Measurements from ENCODE around the gene KCNJ16. TPM values are rescaled to one million over a fixed set of nuclear protein-coding genes. Genes with fewer than 3 reads are reported as not detected.

KCNJ16 gene
- total and polyA plus RNA-seq, 4 donors, result 0.31 to 3.3 (median 0.67) TPM

DNA sequence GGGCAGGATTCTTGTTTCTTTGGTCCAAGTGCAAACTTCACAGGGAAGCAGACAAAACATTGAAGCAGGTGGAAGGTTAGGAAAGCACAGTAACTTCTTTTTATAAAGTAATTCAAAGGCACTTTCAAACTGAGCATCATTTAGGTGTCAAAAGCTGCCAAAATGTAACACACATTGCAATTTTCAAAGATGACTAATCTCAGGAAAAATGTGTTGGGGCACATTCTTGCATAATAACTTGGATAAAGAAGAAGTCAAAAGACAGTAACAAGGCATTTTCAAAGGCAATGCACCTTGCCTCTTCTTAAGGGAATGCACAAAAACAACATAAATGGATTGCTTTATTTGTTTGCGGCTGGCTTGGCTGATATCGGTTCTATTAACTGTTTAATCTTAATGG, 97.9 kb downstream of the KCNJ16 start:
- TF ChIP-seq FOXA2 (IDR thresholded peaks at IDR 0.05) (no peak), YY1 (IDR thresholded peaks at IDR 0.05) (no peak), NR2F2 (IDR thresholded peaks at IDR 0.05) (no peak), HNF4A (conservative IDR thresholded peaks at IDR 0.05) (no peak), FOXA1 (IDR thresholded peaks at IDR 0.05) (no peak), ATF3 (IDR thresholded peaks at IDR 0.05) (no peak), SP1 (IDR thresholded peaks at IDR 0.05) (no peak), RAD21 (IDR thresholded peaks at IDR 0.05) (no peak), TAF1 (conservative IDR thresholded peaks at IDR 0.05) (no peak), JUND (IDR thresholded peaks at IDR 0.05) (no peak), RXRA (IDR thresholded peaks at IDR 0.05) (no peak), EGR1 (IDR thresholded peaks at IDR 0.05; ENCODE audit: low read depth in 2 of 2) (no peak)
- TF ChIP-seq, protein P1, sequence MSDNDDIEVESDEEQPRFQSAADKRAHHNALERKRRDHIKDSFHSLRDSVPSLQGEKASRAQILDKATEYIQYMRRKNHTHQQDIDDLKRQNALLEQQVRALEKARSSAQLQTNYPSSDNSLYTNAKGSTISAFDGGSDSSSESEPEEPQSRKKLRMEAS (IDR thresholded peaks at IDR 0.05), result no peak
- TF ChIP-seq, protein P2, sequence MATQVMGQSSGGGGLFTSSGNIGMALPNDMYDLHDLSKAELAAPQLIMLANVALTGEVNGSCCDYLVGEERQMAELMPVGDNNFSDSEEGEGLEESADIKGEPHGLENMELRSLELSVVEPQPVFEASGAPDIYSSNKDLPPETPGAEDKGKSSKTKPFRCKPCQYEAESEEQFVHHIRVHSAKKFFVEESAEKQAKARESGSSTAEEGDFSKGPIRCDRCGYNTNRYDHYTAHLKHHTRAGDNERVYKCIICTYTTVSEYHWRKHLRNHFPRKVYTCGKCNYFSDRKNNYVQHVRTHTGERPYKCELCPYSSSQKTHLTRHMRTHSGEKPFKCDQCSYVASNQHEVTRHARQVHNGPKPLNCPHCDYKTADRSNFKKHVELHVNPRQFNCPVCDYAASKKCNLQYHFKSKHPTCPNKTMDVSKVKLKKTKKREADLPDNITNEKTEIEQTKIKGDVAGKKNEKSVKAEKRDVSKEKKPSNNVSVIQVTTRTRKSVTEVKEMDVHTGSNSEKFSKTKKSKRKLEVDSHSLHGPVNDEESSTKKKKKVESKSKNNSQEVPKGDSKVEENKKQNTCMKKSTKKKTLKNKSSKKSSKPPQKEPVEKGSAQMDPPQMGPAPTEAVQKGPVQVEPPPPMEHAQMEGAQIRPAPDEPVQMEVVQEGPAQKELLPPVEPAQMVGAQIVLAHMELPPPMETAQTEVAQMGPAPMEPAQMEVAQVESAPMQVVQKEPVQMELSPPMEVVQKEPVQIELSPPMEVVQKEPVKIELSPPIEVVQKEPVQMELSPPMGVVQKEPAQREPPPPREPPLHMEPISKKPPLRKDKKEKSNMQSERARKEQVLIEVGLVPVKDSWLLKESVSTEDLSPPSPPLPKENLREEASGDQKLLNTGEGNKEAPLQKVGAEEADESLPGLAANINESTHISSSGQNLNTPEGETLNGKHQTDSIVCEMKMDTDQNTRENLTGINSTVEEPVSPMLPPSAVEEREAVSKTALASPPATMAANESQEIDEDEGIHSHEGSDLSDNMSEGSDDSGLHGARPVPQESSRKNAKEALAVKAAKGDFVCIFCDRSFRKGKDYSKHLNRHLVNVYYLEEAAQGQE (IDR thresholded peaks at IDR 0.05), result no peak
- TF ChIP-seq, protein P3, sequence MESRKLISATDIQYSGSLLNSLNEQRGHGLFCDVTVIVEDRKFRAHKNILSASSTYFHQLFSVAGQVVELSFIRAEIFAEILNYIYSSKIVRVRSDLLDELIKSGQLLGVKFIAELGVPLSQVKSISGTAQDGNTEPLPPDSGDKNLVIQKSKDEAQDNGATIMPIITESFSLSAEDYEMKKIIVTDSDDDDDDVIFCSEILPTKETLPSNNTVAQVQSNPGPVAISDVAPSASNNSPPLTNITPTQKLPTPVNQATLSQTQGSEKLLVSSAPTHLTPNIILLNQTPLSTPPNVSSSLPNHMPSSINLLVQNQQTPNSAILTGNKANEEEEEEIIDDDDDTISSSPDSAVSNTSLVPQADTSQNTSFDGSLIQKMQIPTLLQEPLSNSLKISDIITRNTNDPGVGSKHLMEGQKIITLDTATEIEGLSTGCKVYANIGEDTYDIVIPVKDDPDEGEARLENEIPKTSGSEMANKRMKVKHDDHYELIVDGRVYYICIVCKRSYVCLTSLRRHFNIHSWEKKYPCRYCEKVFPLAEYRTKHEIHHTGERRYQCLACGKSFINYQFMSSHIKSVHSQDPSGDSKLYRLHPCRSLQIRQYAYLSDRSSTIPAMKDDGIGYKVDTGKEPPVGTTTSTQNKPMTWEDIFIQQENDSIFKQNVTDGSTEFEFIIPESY (IDR thresholded peaks at IDR 0.05), result no peak
- DNase-seq (ENCODE audit: low spot score), result no peak
- Histone ChIP-seq H3K4me3 (ENCODE audit: low read depth in 1 of 3, low read length in 3 of 3) (no peak overlapping the region), H3K27me3 (ENCODE audit: control insufficient read depth in 4 of 4, insufficient read depth in 4 of 4, low read length in 3 of 4) (peaks cover 0 to 9% (median under 1%) of the 10 kb centered on the region in 4 donors), H3K9me3 (ENCODE audit: control insufficient read depth in 4 of 4, low read length in 3 of 4) (peaks cover 0 to 3% (median 0%) of the 10 kb centered on the region in 4 donors), H3K4me1 (ENCODE audit: control insufficient read depth in 4 of 4, insufficient read depth in 4 of 4, low read length in 3 of 4) (peaks cover 5 to 16% (median 8%) of the 10 kb centered on the region in 4 donors), H3K9ac (ENCODE audit: low read depth in 1 of 2, low read length in 2 of 2) (no peak overlapping the region), H3K36me3 (ENCODE audit: control insufficient read depth in 4 of 4, insufficient read depth in 3 of 4, low read depth in 1 of 4, low read length in 3 of 4) (peaks cover 0 to 2% (median 0%) of the 10 kb centered on the region in 4 donors), H3K27ac (ENCODE audit: low read depth in 1 of 2, low read length in 2 of 2) (no peak overlapping the region)
- WGBS, result 73% methylated on average over 2 of the region's 2 CpGs

DNA sequence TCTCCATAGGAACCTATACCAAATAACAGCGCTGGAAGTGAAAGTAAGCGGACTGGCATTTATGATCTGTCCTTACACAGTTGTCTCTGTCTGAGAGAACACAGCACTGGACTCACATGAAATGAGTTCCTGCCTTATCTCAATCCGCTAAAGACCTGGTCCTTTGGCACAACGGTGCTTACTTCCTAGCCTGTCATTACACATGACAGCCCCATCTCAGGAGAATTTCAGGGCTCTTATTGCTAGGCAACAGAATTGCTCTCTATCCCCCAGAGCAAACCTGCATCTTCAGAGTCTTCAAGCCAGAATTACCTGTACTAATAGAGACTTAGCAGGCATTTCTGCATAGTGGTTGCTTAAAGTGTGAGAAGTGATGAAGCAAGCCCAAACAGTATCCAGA, 98.7 kb downstream of the KCNJ16 start:
- Histone ChIP-seq H3K9ac (ENCODE audit: low read depth in 1 of 2, low read length in 2 of 2) (no peak overlapping the region), H3K36me3 (ENCODE audit: control insufficient read depth in 4 of 4, insufficient read depth in 3 of 4, low read depth in 1 of 4, low read length in 3 of 4) (peaks cover 0 to 2% (median 0%) of the 10 kb centered on the region in 4 donors), H3K27me3 (ENCODE audit: control insufficient read depth in 4 of 4, insufficient read depth in 4 of 4, low read length in 3 of 4) (peaks cover 0 to 9% (median under 1%) of the 10 kb centered on the region in 4 donors), H3K9me3 (ENCODE audit: control insufficient read depth in 4 of 4, low read length in 3 of 4) (peaks cover 0 to 3% (median 0%) of the 10 kb centered on the region in 4 donors), H3K27ac (ENCODE audit: low read depth in 1 of 2, low read length in 2 of 2) (no peak overlapping the region), H3K4me1 (ENCODE audit: control insufficient read depth in 4 of 4, insufficient read depth in 4 of 4, low read length in 3 of 4) (peaks cover 5 to 12% (median 6%) of the 10 kb centered on the region in 4 donors), H3K4me3 (ENCODE audit: low read depth in 1 of 3, low read length in 3 of 3) (no peak overlapping the region)
- TF ChIP-seq HNF4A (conservative IDR thresholded peaks at IDR 0.05) (no peak), RAD21 (IDR thresholded peaks at IDR 0.05) (no peak), EGR1 (IDR thresholded peaks at IDR 0.05; ENCODE audit: low read depth in 2 of 2) (no peak)
- WGBS, result 61% methylated on average over 4 of the region's 4 CpGs
- DNase-seq (ENCODE audit: low spot score), result no peak
